Stimulated activated naive CD8-positive, alpha-beta T cell treated with anti-CD3 and anti-CD28 coated beads, Interleukin-15, Interleukin-2, amounts not matched to agents 100 U/mL and 50 U/mL, for 24 hours (primary cell): ENCODE measurements around the gene TAB3.
"Not testable (repeated sequence)": the region's sequence is repeated elsewhere in the genome, so short reads cannot be mapped to it uniquely, and the experiment has no call there.

Experiments used
- ATAC-seq: fragments of 150-1000 bp; cut with Tn5 transposase; one replicate; pipeline ENCODE4 v1.10.0; 2021
- DNase-seq: peaks from one replicate; pipeline ENCODE4 v3.0.0; 2021

Gene TAB3

GRCh38 chrX:30812326-30812725 is 76.7 kb downstream of the TAB3 start:
- no peak for DNase-seq
- no peak for ATAC-seq

DNA sequence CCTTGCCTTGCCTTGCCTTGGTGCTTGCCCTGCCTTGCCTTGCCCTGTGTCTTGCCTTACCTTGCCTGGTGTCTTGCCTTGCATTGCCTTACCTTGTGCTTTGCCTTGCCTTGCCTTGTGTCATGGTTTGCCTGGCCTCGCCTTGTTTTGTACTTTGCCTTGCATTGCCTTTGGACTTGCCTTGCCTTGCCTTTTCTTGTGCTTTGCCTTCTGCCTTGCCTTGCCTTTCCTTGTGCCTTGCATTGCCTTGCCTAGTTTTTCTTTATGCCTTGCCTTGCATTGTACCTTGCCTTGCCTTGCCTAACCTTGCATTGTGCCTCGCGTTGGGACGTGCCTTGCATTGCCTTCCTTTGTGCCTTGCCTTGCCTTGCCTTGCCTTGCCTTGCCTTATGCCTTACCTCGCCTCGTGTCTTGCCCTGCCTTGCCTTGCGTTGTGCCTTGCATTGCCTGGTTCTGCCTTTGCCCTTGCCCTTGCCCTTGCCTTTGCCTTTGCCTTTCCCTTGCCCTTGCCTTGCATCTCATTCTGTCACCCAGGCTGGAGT is 82.8 kb downstream of the TAB3 start:
- no peak for DNase-seq
- ATAC-seq, result no peak

GRCh38 chrX:30804462-30804861 is 84.6 kb downstream of the TAB3 start:
- DNase-seq, result no peak
- ATAC-seq, result no peak

GRCh38 chrX:30800901-30801300 is 88.2 kb downstream of the TAB3 start:
- no peak for ATAC-seq
- no peak for DNase-seq

GRCh38 chrX:30799327-30799726 is 89.7 kb downstream of the TAB3 start:
- ATAC-seq (no peak), DNase-seq (no peak)

DNA sequence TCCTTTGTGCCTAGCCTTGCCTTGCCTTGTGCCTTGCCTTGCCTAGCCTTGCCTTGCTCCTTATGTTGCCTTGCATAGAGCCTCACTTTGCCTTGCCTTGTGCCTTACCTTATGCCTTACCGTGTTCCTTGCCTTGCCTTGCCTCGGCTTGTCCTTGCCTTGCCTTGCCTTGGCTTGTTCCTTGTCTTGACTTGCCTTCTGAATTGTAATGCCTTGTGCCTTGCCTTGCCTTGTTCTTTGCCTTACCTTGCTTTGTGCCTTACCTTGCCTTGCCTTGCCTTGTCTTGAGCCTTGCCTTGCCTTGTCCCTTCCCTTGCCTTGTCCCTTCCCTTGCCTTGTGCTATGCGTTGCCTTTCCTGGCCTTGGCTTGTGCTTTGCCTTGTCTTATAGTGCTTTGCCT is 90.2 kb downstream of the TAB3 start:
- DNase-seq (no peak), ATAC-seq (no peak)

DNA sequence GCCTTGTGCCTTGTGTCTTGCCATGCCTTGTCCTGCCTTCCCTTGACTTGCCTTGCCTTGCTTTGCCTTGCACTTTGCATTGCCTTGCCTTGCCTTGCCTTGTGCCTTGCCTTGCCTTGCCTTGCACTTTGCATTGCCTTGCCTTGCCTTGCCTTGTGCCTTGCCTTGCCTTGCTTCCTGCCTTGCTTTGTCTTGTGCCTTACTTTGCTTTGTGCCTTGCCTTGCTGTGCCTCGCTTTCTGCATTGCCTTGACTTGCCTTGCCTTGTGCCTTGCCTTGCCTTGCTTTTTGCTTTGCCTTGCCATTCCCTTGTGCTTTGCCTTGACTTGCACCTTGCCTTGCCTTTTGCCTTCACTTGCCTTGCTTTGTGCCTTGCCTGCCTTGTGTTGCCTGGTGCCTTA is 91.8 kb downstream of the TAB3 start:
- not testable (repeated sequence) for DNase-seq, ATAC-seq

GRCh38 chrX:30795981-30796958 is 92.8 kb downstream of the TAB3 start:
- ATAC-seq, result no peak
- no peak for DNase-seq

GRCh38 chrX:30794497-30794896 is 94.6 kb downstream of the TAB3 start:
- no peak for DNase-seq
- no peak for ATAC-seq

GRCh38 chrX:30793767-30794103 is 95.3 kb downstream of the TAB3 start:
- DNase-seq (no peak), ATAC-seq (no peak)

DNA sequence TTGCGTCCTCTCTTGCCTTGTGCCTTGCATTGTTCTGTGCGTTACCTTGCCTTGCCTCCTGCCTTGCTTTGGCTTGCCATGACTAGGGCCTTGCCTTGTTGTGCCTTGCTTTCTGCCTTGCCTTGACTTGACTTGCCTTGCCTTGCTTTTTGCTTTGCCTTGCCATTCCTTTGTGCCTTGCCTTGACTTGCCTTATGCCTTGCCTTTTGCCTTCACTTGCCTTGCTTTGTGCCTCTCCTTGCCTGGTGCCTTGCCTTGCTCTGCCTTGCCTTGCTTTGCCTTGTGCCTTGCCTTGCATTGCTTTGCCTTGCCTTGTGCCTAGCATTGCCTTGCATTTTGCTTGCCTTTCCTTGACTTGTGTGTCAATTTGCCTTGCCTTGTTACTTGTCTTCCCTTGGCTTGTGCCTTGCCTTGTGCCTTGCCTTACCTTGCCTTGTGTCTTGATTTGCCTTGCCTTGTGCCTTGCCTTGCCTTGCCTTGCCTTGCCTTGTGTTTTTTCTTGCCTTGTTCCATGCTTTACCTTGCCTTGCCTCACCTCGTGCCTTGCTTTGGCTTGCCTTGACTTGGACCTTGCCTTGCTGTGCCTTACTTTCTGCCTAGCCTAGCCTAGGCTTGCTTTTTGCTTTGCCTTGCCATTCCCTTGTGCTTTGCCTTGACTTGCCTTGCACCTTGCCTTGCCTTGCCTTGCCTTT is 95.8 kb downstream of the TAB3 start:
- ATAC-seq, result no peak
- no peak for DNase-seq

DNA sequence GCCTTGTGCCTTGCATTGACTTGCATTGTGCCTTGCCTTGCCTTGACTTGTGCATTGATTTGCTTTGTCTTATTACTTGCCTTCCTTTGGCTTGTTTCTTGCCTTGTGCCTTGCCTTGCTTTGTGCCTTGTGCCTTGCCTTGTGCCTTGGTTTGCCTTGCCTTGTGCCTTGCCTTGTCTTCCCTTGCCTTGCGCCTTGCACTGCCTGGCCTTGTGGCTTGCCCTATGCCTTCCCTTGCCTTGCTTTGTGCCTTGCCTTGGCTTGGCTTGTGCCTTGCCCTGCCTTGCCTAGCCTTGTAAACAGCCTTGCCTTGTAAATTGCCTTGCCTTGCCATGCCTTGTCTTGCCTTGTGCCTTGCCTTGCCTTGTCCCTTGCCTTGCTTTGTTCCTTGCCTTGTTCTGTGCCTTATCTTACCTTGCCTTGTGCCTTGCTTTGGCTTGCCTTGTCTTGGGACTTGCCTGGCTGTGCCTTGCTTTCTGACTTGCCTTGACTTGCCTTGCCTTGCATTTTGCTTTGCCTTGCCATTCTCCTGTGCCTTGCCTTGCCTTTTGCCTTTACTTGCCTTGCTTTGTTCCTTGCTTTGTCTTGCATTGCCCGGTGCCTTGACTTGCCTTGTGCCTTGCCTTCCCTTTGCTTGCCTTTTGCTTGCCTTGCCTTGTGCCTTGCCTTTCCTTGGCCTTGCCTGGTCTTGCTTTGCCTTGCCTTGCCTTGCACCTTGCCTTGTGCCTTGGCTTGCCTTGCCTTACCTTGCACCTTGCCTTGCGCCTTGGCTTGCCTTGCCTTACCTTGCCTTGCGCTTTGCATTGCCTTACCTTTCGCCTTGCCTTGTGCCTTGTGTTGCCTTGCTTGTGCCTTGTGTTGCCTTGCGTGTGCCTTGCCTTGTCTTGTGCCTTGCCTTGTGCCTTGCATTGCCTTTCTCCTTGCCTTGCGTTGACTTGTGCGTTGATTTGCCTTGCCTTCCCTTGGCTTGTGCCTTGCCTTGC is 97.5 kb downstream of the TAB3 start:
- DNase-seq, result no peak
- no peak for ATAC-seq

DNA sequence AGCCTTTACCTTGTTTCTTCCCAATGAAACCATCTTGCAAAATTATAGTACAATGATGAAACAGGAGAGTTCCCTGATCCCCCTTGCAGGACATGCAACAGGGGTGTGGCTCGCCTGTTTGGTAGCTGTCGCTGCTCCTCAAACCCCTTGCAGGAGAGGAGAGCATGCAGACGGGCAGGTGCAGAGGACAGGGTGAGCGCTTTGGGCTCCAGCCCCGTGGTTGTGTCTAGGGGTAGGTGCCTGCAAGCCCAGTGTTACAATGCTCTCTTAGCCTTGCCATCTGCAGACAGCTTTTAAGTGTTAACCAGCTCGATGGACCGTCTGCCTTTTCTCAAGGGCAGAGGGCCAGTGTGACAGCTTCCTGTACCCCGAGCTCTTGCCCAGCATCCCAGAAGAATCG is 102.0 kb downstream of the TAB3 start:
- no peak for DNase-seq
- no peak for ATAC-seq

GRCh38 chrX:30786374-30786773 is 102.7 kb downstream of the TAB3 start:
- ATAC-seq (no peak), DNase-seq (no peak)

GRCh38 chrX:30781711-30782444 is 107.2 kb downstream of the TAB3 start:
- peak; percentile 79 for ATAC-seq
- peak; percentile 6 for DNase-seq

GRCh38 chrX:30779453-30780030 is 109.5 kb downstream of the TAB3 start:
- no peak for DNase-seq
- no peak for ATAC-seq

DNA sequence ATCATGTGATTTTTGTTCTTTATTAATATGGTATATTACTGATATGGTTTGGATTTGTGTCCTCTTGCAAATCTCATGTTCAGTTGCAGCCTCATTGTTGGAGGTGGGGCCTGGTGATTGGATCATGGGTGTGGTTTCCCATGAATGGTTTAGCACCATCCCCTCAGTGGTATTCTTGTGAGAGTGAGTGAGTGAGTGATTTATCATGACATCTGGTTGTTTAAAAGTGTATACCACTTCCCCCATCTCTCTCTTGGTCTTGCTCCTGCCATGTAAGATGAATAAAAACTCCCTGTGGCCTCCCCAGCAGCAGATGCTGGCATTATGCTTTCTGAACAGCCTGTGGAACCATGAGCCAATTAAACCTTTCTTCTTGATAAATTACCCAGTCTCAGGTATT is 111.5 kb downstream of the TAB3 start:
- ATAC-seq, result peak; percentile 51
- no peak for DNase-seq
